Prostate gland (tissue), 2 donors: ENCODE measurements around the gene ZNF32. TPM values are rescaled to one million over a fixed set of nuclear protein-coding genes. Genes with fewer than 3 reads are reported as not detected.

Experiments used
- DNase-seq: peaks from one replicate; pipeline ENCODE4 v3.0.0-alpha.2; 2019; ENCODE audit warnings: low spot score
- H3K27ac ChIP-seq, 2 donors: fragments of 200-600 bp; sonication (generic); 2 replicates each; pipeline ENCODE4 v1.5.1; 2017 to 2019
- H3K27me3 ChIP-seq: fragments of 200-600 bp; sonication (generic); replicated peaks from 2 replicates; pipeline ENCODE4 v1.5.1; 2019; ENCODE audit not compliant: insufficient read depth
- H3K36me3 ChIP-seq, 2 donors: fragments of 200-600 bp; sonication (generic); 1 replicate in 1 of 2; 2 replicates in 1 of 2; pipeline versions ENCODE4 v1.5.1 to v1.8.1; 2017 to 2019
- H3K4me1 ChIP-seq: fragments of 200-600 bp; sonication (generic); replicated peaks from 2 replicates; pipeline ENCODE4 v1.5.1; 2019
- H3K4me3 ChIP-seq, 2 donors: fragments of 200-600 bp; sonication (generic); 2 replicates each; pipeline ENCODE4 v1.5.1; 2017 to 2019
- H3K9me3 ChIP-seq: fragments of 200-600 bp; sonication (generic); 2 replicates; pipeline ENCODE4 v1.5.1; 2017
- POLR2A ChIP-seq: fragments of 450-650 bp; IDR thresholded peaks from one replicate; pipeline ENCODE4 v1.6.1; 2016; ENCODE audit warnings: antibody characterized with exemption, mild to moderate bottlenecking
- POLR2AphosphoS5 ChIP-seq: sonication (generic); formaldehyde crosslinking; IDR thresholded peaks from one replicate; pipeline ENCODE4 v1.6.1; 2017; ENCODE audit warnings: antibody characterized with exemption
- WGBS: methylation state at CpG from one replicate; pipeline ENCODE4 v1.1.5; 2018; 5-methylcytosine and 5-hydroxymethylcytosine counted together
- intact Hi-C: fragments of 100-400 bp; cut with DNase I; formaldehyde crosslinking; loops from one replicate; pipeline ENCODE4 v1.14.2; 2022
- total RNA-seq, 2 donors: library from RNA; depleted of rRNA; stranded (reverse); fragments of >200 nt; gene quantifications; one replicate each; pipeline ENCODE4 v1.1.0, GENCODE V29; 2016
- TF ChIP-seq, protein P1 (sequence below), 4 experiments: fragments of 200-600 bp in 2 of 4; fragments of 450-650 bp in 2 of 4; sonication (generic) in 2 of 4; IDR thresholded peaks; 1 replicate in 3 of 4; 2 replicates in 1 of 4; pipeline ENCODE4 v1.5.1; 2016 to 2019; ENCODE audit warnings: antibody characterized with exemption in 4 of 4, mild to moderate bottlenecking in 2 of 4, moderate library complexity in 2 of 4

The ZNF32 gene
- total RNA-seq, 2 donors from 2014 or later = 31.6 to 52.8 TPM

DNA sequence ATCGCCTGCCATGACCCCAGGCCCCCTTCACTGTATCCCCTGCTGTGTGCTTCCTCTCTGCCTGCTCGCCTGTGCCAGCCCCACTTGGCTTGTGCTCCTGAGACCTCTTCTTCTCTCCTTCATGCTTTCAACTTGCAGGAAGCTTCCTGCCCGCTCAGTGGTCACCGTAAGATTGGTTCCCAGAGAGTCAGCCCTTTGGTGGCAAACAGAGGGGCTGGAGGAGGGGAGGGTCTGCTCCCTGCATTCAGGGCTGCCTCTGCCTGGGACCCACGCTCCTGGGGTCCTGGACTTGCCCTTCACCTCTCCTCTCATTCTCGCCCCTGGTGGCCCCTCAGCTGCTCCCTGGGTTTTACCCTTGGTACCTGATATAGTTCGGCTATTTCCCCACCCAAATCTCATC lies 45.8 kb upstream of the ZNF32 start:
- intact Hi-C loops = loop anchor here (5.0 to 10.0 kb wide), 3 partner anchors 218 to 1163 kb away; no protein-coding TSS in a partner anchor
- WGBS = 93% methylated on average over 7 of the region's 7 CpGs

DNA sequence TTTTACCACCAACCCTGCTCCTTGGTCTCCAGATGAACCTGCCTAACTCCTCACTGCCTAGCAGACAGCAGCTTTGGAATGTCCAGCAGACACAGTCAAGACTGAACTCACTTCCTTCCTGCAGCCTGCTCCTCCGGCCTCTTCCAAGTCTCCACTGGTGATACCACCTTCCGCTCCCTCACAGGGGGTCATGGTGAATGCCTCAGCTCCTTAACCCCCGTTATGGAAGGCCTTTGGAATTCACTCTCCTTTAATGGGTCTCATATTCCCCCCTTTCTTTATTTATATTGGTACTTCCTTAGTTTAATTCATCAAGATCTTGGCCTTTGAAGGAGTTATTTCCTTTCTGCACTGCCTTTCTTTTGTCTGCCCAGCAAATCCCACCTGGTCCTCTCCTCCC lies 44.9 kb upstream of the ZNF32 start:
- Histone ChIP-seq H3K4me3 (no peak overlapping the region), H3K36me3 (no peaks in the 10 kb centered on the region), H3K9me3 (no peaks in the 10 kb centered on the region), H3K4me1 (no peaks in the 10 kb centered on the region), H3K27ac (no peak overlapping the region), H3K27me3 (no peaks in the 10 kb centered on the region)
- TF ChIP-seq POLR2AphosphoS5 (no peak), POLR2A (no peak)
- TF ChIP-seq, protein P1, sequence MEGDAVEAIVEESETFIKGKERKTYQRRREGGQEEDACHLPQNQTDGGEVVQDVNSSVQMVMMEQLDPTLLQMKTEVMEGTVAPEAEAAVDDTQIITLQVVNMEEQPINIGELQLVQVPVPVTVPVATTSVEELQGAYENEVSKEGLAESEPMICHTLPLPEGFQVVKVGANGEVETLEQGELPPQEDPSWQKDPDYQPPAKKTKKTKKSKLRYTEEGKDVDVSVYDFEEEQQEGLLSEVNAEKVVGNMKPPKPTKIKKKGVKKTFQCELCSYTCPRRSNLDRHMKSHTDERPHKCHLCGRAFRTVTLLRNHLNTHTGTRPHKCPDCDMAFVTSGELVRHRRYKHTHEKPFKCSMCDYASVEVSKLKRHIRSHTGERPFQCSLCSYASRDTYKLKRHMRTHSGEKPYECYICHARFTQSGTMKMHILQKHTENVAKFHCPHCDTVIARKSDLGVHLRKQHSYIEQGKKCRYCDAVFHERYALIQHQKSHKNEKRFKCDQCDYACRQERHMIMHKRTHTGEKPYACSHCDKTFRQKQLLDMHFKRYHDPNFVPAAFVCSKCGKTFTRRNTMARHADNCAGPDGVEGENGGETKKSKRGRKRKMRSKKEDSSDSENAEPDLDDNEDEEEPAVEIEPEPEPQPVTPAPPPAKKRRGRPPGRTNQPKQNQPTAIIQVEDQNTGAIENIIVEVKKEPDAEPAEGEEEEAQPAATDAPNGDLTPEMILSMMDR (IDR thresholded peaks at IDR 0.05) = no peak
- intact Hi-C loops = loop anchor here (5.0 to 10.0 kb wide), 3 partner anchors 219 to 1164 kb away; no protein-coding TSS in a partner anchor
- WGBS = 88% methylated on average over 3 of the region's 3 CpGs
- DNase-seq = no peak

More for the DNA sequence above, 45.8 kb upstream of the ZNF32 start:
- Histone ChIP-seq H3K4me3 (no peak overlapping the region), H3K27ac (no peak overlapping the region), H3K27me3 (no peaks in the 10 kb centered on the region), H3K9me3 (no peaks in the 10 kb centered on the region), H3K36me3 (no peaks in the 10 kb centered on the region), H3K4me1 (no peaks in the 10 kb centered on the region)
- DNase-seq = no peak
- TF ChIP-seq, protein P1 (IDR thresholded peaks at IDR 0.05) = no peak
- TF ChIP-seq POLR2A = no peak
- no peak for TF ChIP-seq POLR2AphosphoS5

DNA sequence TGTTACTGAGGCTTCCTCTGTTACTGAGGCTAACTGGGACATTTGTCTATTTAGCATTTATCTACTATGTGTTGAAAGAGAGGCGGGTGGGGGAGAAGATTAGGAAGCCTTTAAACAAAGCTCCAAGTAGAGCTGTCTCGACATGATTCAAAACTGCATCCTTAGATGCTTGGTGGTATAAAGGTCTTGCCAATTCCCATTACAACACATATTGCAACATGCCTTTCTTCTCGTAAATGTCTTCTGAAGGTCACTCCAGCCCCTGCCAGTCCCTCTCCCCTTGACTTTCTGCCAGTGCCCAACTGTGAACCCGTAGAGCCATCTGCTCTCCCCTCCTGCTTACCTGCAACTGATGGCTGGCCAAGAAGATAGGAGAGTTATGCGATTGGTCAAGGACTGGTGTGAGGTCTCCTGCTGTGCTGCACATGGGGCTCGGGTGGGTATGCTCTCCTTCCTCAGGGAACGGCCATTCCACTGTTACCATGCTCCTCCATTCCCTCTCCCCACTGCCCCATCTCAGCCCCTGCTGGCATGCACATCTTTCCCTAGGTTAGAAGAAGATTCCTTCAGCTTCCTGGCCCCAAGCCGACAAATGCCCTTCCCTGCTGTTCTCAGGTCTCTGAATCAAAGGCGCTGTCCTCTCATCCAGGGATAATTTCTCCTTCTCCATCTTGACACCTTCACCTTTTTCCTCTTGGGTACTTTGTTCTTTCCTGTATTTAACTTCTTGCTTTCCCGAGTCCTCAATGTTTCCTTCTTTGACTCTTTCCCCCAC lies 43.6 kb upstream of the ZNF32 start:
- H3K4me3 ChIP-seq = no peak overlapping the region
- no peaks in the 10 kb centered on the region for H3K36me3 ChIP-seq
- no peak overlapping the region for H3K27ac ChIP-seq
- no peak for DNase-seq
- H3K27me3 ChIP-seq = no peaks in the 10 kb centered on the region
- H3K9me3 ChIP-seq = no peaks in the 10 kb centered on the region
- peak; percentile 35 for TF ChIP-seq POLR2AphosphoS5
- TF ChIP-seq, protein P1 (IDR thresholded peaks at IDR 0.05) = no peak
- WGBS = 67% methylated on average over 10 of the region's 10 CpGs
- intact Hi-C loops = loop anchor here (5.0 to 10.0 kb wide), 3 partner anchors 220 to 1165 kb away; no protein-coding TSS in a partner anchor
- no peaks in the 10 kb centered on the region for H3K4me1 ChIP-seq

DNA sequence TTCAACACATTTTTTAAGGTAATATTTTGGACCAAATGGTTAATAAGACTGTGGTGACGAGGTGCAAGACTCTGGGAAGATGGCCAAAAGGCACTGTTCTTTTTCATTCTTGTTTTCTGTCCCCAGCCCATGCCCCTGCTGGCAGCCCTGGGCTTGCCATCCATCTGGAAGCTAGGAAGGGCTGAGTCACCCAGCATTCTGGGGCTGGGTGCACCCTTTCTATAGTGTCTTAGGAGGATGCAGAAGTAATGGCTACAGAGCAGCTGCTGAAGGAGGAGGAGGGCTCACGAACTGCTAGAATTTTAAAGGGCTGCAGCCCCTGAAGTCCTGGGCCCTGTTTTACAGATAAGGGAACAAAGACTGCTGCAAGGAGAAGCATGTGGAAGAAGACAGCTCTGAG lies 42.8 kb upstream of the ZNF32 start:
- Histone ChIP-seq H3K36me3 (no peaks in the 10 kb centered on the region), H3K9me3 (no peaks in the 10 kb centered on the region), H3K4me1 (no peaks in the 10 kb centered on the region), H3K4me3 (no peak overlapping the region), H3K27ac (no peak overlapping the region), H3K27me3 (no peaks in the 10 kb centered on the region)
- DNase-seq = no peak
- TF ChIP-seq, protein P1 (IDR thresholded peaks at IDR 0.05) = no peak
- no peak for TF ChIP-seq POLR2A
- no peak for TF ChIP-seq POLR2AphosphoS5
- intact Hi-C loops = loop anchor here (5.0 to 10.0 kb wide), 3 partner anchors 221 to 1166 kb away; no protein-coding TSS in a partner anchor
- 50% methylated on average over 2 of the region's 2 CpGs for WGBS
